ENCODE results near the gene RPS19. TPM values are rescaled to one million over a fixed set of nuclear protein-coding genes. Genes with fewer than 3 reads are reported as not detected.

The RPS19 gene
- total and polyA plus RNA-seq, 2 donors, result 377 to 1,600 TPM

GRCh38 chr19:41847351-41848105 is 12.5 kb upstream of the RPS19 start:
- DNase-seq (ENCODE audit: extremely low spot score), result no peak
- Histone ChIP-seq H3K4me1 (ENCODE audit: insufficient read depth) (no peaks in the 10 kb centered on the region), H3K36me3 (ENCODE audit: insufficient read depth) (no peaks in the 10 kb centered on the region), H3K4me3 (ENCODE audit: low read depth, low read length) (no peak overlapping the region), H3K27ac (ENCODE audit: low read depth) (no peak overlapping the region)
- 89% methylated on average over 19 of the region's 19 CpGs for WGBS

GRCh38 chr19:41848666-41849065 is 11.4 kb upstream of the RPS19 start:
- WGBS, result 80% methylated on average over 6 of the region's 6 CpGs
- Histone ChIP-seq H3K4me1 (ENCODE audit: insufficient read depth) (no peaks in the 10 kb centered on the region), H3K36me3 (ENCODE audit: insufficient read depth) (no peaks in the 10 kb centered on the region), H3K27ac (ENCODE audit: low read depth) (no peak overlapping the region), H3K4me3 (ENCODE audit: low read depth, low read length) (no peak overlapping the region)
- DNase-seq (ENCODE audit: extremely low spot score), result no peak

- no peak for DNase-seq (ENCODE audit: extremely low spot score)
- H3K4me3 ChIP-seq (ENCODE audit: low read depth, low read length), result no peak overlapping the region
- no peak overlapping the region for H3K27ac ChIP-seq (ENCODE audit: low read depth)
- H3K4me1 ChIP-seq (ENCODE audit: insufficient read depth), result no peaks in the 10 kb centered on the region
- H3K36me3 ChIP-seq (ENCODE audit: insufficient read depth), result no peaks in the 10 kb centered on the region
- 66% methylated on average over 2 of the region's 2 CpGs for WGBS
These were observed 11.0 kb upstream of the RPS19 start for GRCh38 chr19:41849067-41849466.

GRCh38 chr19:41850381-41850780 is 9.7 kb upstream of the RPS19 start:
- no peak overlapping the region for H3K4me3 ChIP-seq (ENCODE audit: low read depth, low read length)
- WGBS, result 48% methylated on average over 5 of the region's 5 CpGs
- DNase-seq (ENCODE audit: extremely low spot score), result no peak
- H3K4me1 ChIP-seq (ENCODE audit: insufficient read depth), result no peaks in the 10 kb centered on the region
- no peak overlapping the region for H3K27ac ChIP-seq (ENCODE audit: low read depth)
- H3K36me3 ChIP-seq (ENCODE audit: insufficient read depth), result no peaks in the 10 kb centered on the region

GRCh38 chr19:41851456-41851855 is 8.6 kb upstream of the RPS19 start:
- Histone ChIP-seq H3K4me1 (ENCODE audit: insufficient read depth) (no peaks in the 10 kb centered on the region), H3K27ac (ENCODE audit: low read depth) (no peak overlapping the region), H3K4me3 (ENCODE audit: low read depth, low read length) (no peak overlapping the region), H3K36me3 (ENCODE audit: insufficient read depth) (no peaks in the 10 kb centered on the region)
- WGBS, result 27% methylated on average over 4 of the region's 4 CpGs
- no peak for DNase-seq (ENCODE audit: extremely low spot score)

GRCh38 chr19:41853344-41853743 is 6.7 kb upstream of the RPS19 start:
- Histone ChIP-seq H3K4me1 (ENCODE audit: insufficient read depth) (no peaks in the 10 kb centered on the region), H3K27ac (ENCODE audit: low read depth) (no peak overlapping the region), H3K4me3 (ENCODE audit: low read depth, low read length) (no peak overlapping the region), H3K36me3 (ENCODE audit: insufficient read depth) (no peaks in the 10 kb centered on the region)
- 74% methylated on average over 2 of the region's 2 CpGs for WGBS
- DNase-seq (ENCODE audit: extremely low spot score), result no peak

- 48% methylated on average over 2 of the region's 2 CpGs for WGBS
- Histone ChIP-seq H3K4me3 (ENCODE audit: low read depth, low read length) (no peak overlapping the region), H3K4me1 (ENCODE audit: insufficient read depth) (no peaks in the 10 kb centered on the region), H3K36me3 (ENCODE audit: insufficient read depth) (no peaks in the 10 kb centered on the region), H3K27ac (ENCODE audit: low read depth) (no peak overlapping the region)
- no peak for DNase-seq (ENCODE audit: extremely low spot score)
These were observed 6.3 kb upstream of the RPS19 start for GRCh38 chr19:41853768-41854167.

GRCh38 chr19:41859213-41859617 is 840 bp upstream of the RPS19 start:
- no peak overlapping the region for H3K27ac ChIP-seq (ENCODE audit: low read depth)
- peaks cover 3% of the 10 kb centered on the region for H3K4me1 ChIP-seq (ENCODE audit: insufficient read depth)
- no peaks in the 10 kb centered on the region for H3K36me3 ChIP-seq (ENCODE audit: insufficient read depth)
- 2% methylated on average over 8 of the region's 8 CpGs for WGBS
- no peak for DNase-seq (ENCODE audit: extremely low spot score)
- H3K4me3 ChIP-seq (ENCODE audit: low read depth, low read length), result no peak overlapping the region

- H3K4me3 ChIP-seq (ENCODE audit: low read depth, low read length), result peak overlapping the region; percentile 89
- H3K27ac ChIP-seq (ENCODE audit: low read depth), result peak overlapping the region; percentile 66
- WGBS, result under 1% methylated on average over 45 of the region's 45 CpGs
- H3K4me1 ChIP-seq (ENCODE audit: insufficient read depth), result peaks cover 3% of the 10 kb centered on the region
- DNase-seq (ENCODE audit: extremely low spot score), result no peak
- peaks cover 4% of the 10 kb centered on the region for H3K36me3 ChIP-seq (ENCODE audit: insufficient read depth)
These were observed 512 bp downstream of the RPS19 start for GRCh38 chr19:41860419-41861115.

GRCh38 chr19:41861116-41861768 is 1.2 kb downstream of the RPS19 start:
- WGBS, result 36% methylated on average over 9 of the region's 9 CpGs
- peaks cover 3% of the 10 kb centered on the region for H3K4me1 ChIP-seq (ENCODE audit: insufficient read depth)

GRCh38 chr19:41861846-41862245 is 1.8 kb downstream of the RPS19 start:
- Histone ChIP-seq H3K27ac (ENCODE audit: low read depth) (no peak overlapping the region), H3K36me3 (ENCODE audit: insufficient read depth) (peaks cover 4% of the 10 kb centered on the region), H3K4me3 (ENCODE audit: low read depth, low read length) (no peak overlapping the region), H3K4me1 (ENCODE audit: insufficient read depth) (peaks cover 3% of the 10 kb centered on the region)
- no peak for DNase-seq (ENCODE audit: extremely low spot score)
- WGBS, result 81% methylated on average over 9 of the region's 9 CpGs

More at GRCh38 chr19:41861116-41861768, 1.2 kb downstream of the RPS19 start:
- H3K36me3 ChIP-seq (ENCODE audit: insufficient read depth), result peaks cover 4% of the 10 kb centered on the region
- peak overlapping the region; percentile 89 for H3K4me3 ChIP-seq (ENCODE audit: low read depth, low read length)
- no peak overlapping the region for H3K27ac ChIP-seq (ENCODE audit: low read depth)
- no peak for DNase-seq (ENCODE audit: extremely low spot score)

- Histone ChIP-seq H3K4me1 (ENCODE audit: insufficient read depth) (peaks cover 3% of the 10 kb centered on the region), H3K36me3 (ENCODE audit: insufficient read depth) (peaks cover 4% of the 10 kb centered on the region), H3K27ac (ENCODE audit: low read depth) (no peak overlapping the region), H3K4me3 (ENCODE audit: low read depth, low read length) (no peak overlapping the region)
- 72% methylated on average over 2 of the region's 2 CpGs for WGBS
- DNase-seq (ENCODE audit: extremely low spot score), result no peak
These were observed 2.5 kb downstream of the RPS19 start for GRCh38 chr19:41862445-41862986.

- no peak for DNase-seq (ENCODE audit: extremely low spot score)
- Histone ChIP-seq H3K4me3 (ENCODE audit: low read depth, low read length) (no peak overlapping the region), H3K4me1 (ENCODE audit: insufficient read depth) (peaks cover 3% of the 10 kb centered on the region), H3K27ac (ENCODE audit: low read depth) (no peak overlapping the region), H3K36me3 (ENCODE audit: insufficient read depth) (peaks cover 4% of the 10 kb centered on the region)
- 87% methylated on average over 11 of the region's 11 CpGs for WGBS
These were observed 3.3 kb downstream of the RPS19 start for GRCh38 chr19:41863209-41863931.
